ENCODE results near the gene CHRM5. TPM values are rescaled to one million over a fixed set of nuclear protein-coding genes. Genes with fewer than 3 reads are reported as not detected.
"Not testable (repeated sequence)": the region's sequence is repeated elsewhere in the genome, so short reads cannot be mapped to it uniquely, and the experiment has no call there.

CHRM5 gene
- polyA plus RNA-seq, 10 donors: 0.03 to 0.25 (median 0.11) TPM; not detected in 1

DNA sequence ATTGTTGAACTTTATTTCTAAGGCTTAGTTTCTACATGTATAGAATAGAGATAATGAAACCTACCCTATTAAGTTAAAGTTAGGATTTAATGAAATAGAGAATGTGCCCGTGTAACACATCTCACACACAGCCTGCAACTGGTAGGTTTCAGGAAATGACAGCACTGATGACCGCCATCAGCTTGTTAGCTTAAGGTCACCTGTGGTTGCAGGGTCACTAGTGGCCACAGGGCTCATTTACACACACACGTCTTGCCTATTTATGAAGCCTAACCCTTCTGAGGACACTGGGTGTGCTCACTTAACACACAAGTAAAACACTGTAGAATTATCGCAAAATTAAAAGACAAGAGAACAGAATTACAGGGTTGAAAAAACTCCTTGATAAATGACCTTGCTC lies 20.1 kb downstream of the CHRM5 start:
- no peak for DNase-seq

DNA sequence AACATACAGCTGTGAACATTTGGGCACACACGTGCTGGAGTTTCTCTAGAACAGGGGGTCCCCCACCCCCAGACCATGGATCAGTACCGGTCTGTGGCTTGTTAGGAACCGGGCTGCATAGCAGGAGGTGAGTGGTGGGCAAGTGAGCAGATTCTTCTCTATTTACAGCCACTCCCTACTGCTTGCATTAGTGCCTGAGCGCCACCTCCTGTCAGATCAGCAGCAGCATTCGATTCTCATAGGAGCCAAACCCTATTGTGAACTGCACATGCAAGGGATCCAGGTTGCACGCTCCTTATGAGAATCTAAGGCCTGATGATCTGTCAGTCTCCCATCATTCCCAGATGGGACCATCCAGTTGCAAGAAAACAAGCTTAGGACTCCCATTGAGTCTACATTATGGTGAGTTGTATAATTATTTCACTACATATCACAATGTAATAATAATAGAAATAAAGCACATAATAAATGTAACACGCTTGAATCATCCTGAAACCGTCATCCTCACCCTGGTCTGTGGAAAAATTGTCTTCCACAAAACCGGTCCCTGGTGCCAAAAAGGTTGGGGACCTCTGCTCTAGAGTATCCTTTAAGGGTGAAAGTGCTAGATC lies 25.8 kb downstream of the CHRM5 start:
- DNase-seq: peak in 1 of 3 donors; percentile 13

DNA sequence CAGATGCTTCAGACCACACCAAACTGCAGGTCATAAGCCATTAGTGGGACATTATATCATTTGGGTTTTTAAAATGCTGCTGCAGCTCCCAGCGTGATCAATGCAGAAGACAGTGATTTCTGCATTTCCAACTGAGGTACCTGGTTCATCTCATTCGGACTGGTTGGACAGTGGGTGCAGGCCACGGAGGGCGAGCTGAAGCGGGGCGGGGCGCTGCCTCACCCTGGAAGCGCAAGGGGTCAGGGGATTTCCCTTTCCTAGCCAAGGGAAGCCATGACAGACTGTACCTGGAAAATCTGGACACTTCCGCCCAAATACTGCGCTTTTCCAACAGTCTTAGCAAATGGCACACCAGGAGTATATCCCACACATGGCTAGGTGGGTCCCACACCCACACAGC lies 27.4 kb downstream of the CHRM5 start:
- not testable (repeated sequence) for DNase-seq

DNA sequence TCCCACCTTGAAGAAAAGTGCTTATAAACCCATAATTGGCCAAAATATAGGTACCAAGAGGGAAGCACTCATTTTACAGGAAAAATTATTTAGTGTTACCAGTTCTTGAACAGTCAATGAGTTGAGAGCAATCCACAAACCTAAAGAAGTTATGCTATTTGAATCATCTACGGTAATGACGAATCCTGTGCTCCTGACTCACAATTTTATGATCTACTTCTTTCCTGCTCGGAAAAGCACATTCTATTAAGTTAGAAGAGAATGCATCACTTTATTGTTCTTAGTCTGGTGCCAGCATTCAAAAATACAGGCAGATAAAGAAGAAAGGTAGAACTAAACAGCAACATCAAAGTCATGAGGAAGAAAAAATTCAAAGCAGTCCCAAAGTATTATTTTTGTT lies 33.2 kb downstream of the CHRM5 start:
- DNase-seq: no peak

DNA sequence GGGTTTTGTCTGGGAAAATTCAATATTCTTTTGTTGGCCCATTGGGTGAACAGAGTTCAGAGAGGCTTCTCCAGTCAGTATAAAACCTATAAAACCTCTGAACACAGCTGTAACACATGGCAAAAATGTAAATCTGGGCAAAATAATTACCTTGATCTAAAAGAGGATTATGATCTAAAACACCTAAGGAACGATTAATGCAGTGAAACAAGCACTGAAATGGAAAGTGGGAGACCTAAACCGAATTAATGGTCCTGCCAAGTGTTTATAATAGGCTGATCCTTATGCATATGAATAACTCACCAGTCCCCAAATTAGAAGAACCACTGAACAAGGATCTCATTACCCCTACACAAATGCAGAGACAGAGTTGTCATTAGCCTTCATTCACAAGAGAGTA lies 38.1 kb downstream of the CHRM5 start:
- DNase-seq: no peak

DNA sequence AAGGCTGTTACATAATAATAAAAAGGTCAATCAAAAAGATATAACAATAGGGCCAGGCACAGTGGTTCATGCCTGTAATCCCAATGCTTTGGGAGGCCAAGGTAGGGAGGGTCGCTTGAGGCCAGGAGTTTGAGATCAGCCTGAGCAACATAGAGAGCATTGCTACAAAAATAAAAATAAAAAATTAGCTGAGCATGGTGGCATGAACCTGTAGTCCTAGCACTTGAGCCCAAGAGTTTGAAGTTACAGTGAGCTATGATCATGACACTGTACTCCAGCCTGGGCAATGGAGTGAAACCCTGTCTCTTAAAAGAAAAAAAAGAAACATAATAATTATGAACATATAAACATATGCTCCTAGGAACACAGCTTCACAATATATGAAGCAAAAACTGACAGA lies 41.4 kb downstream of the CHRM5 start:
- DNase-seq: no peak

DNA sequence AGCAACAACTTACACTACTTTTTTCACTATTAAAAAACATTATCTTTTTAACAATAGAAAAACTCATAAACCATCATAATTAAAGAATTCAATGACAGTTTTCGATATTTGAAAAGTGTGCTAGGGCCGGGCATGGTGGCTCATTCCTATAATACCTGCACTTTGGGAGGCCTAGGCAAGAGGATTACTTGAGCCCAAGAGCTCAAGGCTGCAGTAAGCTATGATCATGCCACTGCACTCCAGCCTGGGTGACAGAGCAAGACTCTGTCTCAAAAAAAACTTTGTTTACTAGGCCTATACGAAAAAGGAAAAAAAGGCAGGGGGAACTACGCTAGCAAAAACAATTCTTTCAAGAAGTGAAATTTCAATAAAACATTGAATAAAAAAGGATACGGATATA lies 42.6 kb downstream of the CHRM5 start:
- no peak for DNase-seq

DNA sequence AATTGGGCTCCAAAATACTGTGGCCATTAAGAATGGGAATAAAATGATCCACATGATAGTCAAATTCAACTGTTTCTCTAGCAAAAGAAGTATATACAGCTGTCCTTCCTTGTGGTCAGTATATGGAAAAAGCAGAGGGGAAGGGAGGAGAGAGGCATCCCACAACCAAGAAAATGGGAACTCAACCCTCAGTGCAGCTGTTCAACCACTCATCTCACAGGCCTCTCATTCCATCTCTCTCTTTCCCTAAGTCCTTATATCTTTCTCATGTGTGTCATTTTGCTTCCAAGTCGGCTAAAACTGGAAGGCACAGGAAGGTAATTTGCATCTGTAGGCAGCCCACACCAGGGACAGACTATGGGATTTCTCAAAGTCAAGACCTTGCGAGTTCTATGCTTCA lies 43.2 kb downstream of the CHRM5 start:
- DNase-seq: peak; percentile 0 to 39 (median 17)

DNA sequence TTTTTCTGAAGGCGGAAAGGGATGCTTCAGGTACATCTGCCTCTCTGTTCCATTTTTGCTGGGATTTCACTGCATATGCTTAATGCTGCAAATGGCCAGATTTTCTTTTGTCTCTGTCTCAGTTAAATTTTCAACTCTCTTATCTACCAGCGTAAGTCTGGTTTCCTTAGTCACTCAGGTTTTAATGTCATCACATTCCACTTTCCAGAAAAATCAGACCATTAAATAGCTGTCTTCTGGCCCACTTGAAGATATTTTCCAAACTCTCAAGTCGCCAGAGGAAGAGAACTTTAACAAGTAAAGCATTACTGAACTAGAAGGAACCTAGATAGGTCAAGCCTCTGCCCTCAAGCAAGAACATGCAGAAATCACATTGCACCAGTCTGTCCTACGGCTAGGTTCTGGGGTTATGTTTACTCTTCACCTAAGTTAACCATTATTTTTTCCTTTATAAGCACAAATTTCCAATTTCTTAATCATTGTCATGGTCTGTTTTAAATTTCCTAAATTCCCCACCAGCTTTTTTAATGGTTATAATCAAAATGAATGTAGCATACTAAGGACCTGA lies 44.2 kb downstream of the CHRM5 start:
- no peak for DNase-seq

DNA sequence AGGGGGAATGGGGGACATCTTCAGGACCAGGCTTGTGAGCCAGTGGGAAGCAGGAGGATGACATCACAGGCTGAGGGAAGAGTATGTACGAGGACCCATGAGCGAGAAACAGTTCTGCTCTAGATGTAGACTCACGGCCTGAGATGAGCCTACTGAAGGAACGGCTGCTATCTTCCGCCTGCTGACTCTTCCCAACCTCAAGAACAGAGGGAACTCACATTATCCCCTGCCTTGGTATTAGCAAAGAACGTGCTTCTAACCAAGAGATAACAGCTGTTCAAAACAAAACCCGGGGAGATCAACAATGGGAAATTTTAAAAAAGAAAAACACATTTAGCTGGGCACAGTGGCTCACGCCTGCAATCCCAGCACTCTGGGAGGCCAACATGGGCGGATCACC lies 45.4 kb downstream of the CHRM5 start:
- DNase-seq: no peak

DNA sequence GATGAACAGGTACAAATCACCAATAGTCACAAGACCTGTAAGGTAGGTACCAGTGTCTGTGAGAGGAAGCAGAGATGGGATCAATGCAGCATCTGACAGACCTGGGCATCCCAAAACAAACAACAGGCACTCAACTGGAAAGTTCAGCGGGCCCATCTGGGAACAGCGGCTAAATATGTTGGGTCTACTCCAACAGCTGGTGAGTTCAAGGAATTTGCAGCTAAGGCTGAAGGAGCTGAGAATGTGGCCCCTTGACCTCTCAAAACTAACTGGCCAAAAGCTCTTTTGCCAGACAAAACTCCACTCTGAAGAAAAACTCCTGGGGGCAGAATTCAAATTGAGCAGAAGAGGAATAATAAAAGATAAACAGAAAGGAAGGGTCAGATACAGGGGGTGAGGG lies 46.3 kb downstream of the CHRM5 start:
- DNase-seq: no peak

DNA sequence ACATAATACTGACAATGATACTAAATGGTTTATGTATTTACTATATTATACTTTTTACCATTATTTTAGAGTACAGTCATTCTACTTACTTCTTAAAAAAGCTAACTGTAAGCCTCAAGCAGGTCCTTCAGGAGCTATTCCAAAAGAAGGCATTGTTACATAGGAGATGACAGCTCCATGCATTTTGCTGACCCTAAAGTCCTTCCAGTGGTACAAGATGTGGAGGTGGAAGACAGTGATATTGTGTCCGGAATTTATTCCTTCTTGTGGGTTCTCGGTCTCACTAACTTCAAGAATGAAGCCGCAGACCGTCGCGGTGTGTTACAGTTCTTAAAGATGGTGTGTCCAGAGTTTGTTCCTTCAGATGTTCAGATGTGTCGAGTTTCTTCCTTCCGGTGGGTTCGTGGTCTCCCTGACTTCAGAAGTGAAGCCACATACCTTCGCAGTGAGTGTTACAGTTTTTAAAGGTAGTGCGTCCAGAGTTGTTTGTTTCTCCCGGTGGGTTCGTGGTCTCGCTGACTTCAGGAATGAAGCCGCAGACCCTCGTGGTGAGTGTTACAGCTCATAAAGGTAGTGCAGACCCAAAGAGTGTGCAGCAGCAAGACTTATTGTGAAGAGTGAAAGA lies 49.8 kb downstream of the CHRM5 start:
- DNase-seq: no peak

DNA sequence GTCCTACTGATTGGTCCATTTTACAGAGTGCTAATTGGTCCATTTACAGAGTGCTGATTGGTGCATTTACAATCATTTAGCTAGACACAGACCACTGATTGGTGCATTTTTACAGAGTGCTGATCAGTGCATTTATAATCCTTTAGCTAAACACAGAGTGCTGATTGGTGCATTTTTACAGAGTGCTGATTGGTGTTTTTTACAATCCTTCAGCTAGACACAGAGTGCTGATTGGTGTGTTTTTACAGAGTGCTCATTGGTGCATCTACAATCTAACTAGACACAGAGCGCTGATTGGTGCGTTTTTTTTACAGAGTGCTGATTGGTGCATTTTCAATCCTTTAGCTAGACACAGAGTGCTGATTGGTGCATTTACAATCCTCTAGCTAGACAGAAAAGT lies 50.4 kb downstream of the CHRM5 start:
- not testable (repeated sequence) for DNase-seq

DNA sequence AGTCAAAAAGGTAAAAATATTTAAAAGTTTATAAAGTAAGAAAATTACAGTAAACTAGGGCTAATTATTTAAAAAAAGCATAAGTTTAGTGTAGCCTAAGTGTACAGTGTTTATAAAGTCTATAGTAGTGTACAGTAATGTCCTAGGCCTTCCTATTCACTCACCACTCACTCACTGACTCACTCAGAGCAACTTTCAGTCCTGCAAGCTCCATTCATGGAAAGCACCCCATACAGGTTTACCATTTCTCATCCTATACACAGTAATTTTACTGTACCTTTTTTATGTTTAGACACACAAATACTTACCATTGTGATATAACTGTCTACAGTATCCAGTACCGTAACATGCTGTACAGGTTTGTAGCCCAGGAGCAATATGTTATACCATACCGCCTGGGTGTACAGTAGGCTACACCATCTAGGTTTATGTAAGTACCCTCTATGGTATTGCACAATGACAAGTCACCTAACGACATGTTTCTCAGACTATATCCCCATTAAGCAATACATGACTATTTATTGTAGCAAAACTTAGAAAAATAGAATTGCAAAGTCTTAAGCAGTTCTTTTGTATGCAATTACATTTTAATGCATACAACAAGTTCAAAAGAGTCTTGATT lies 51.2 kb downstream of the CHRM5 start:
- no peak for DNase-seq

DNA sequence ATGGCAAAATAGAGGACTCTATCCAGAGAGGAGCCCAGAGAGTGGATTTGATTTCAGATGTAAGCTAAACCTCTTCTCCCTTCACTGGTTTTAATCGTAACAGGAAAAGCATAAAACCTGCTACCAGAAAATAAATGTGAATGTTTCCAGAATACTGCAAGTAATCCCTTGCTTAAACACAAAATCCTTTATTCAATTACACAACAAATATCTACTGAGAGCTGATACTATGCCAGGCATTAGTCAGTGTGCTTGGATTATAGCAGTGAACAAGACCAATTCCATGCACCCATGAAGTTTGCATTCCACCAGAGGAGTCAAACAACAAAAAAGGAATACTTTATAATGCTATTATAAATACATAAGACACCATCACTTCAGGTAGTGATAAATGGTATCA lies 55.6 kb downstream of the CHRM5 start:
- DNase-seq: no peak

DNA sequence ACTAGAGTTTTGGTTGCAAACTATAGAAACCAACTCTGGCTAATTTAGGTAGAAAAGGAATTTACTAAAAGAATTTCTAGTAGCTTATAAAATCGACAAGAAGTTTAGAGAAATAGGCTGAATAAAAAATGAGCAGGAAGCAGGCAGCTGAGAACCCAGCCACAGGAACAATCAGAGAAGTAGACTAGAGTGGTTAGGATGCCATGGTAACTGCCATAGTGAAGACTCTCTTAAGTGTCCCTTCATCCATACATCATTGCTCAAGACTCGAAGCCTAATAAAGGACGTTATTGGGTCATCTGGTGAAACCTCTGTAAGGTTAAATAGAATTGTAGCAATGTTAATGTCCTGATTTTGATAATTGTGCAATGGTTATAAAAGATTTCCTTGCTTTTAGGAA lies 57.0 kb downstream of the CHRM5 start:
- DNase-seq: no peak

DNA sequence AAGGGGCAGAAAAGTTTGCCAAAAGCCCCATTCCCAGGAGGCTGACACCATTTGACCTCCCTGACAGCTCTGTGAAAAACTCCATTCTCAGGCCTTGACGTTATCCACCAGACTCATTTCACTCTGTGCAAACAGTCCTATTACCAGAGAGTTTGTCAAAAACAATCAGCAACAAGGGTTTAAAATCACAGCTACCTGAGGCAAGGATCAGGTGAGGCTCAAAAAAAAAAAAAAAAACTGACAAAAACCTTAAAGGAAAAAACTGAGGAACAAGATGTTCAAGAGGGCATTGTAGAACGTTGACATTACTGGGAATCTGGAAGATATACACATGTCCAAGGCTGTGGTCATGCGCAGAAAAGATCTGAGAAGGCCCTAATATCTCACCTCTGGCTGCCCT lies 59.3 kb downstream of the CHRM5 start:
- DNase-seq: no peak

DNA sequence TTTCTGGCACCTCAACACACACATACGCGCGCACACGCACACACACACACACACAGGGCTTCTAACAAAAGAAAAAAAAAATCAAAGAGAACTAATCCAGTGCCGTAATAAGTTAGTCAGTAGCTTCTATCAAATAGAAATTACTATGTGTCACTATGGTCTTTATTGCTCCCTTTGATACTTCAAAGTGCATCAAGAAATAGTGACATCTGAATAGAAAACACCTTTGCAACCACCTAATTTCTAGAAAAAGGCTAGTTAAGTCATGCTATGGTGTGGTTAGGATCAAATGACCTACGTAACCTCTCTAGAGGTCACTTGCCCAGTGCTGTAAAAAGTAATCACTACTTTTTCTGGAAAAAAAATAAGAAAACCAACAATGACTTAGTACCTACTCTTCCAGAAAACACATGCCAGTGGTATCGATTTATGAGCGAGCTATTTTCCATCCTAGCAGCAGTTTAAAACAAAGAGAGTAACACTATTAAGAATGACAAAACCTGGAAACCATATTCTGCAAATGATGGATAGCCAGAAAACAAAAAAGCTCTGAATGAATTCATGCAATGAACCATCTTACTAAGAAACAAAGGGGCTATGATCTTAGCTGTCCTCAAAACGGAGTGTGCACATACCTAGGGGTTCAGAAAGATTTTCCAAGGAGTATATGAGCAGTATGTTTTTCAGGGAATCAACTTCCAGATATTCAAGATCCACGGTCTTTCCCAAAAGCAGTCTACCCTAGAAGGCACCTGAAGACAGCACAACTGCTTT lies 63.9 kb downstream of the CHRM5 start:
- DNase-seq: no peak

DNA sequence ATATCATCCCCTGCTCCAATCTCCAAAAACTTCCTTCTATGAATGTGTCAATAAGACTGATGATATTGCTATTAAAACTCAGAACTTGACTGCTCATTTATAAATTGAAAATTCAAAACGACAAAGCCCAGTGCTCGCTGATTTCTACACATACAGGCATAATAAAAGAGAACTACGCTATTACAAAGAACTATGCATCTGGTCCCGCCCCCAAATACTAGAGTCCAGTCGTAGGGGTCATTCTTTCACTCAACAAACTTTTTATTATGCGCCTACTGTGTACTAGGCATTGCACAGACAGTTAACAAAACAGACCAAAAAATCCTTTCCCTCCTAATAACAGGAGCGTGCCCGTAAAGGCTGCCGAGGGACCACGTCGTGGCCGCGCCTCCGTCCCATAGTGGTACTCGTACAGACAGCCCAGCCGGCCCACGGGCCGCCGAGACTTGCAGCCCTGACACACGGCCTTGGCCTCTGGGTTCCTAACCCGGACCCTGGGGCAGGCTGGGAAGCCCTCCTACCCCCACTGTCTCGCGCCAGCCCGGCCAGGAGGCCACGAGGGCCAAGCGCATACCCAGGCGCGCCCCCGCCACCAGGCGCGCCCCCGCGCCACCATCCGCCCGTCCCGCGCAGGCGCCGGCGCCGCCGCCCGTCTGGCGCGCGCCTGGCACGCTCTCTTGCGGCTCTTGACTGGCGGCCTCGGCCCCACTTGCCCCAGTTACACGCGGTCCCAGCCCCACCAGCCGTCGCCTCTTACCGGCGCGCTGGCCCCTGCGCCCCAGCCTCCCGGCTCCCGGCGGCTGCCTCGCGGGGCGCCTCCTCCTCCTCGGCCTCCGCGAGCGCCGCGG lies 70.0 kb downstream of the CHRM5 start:
- peak; percentile 78 to 94 (median 90) for DNase-seq

DNA sequence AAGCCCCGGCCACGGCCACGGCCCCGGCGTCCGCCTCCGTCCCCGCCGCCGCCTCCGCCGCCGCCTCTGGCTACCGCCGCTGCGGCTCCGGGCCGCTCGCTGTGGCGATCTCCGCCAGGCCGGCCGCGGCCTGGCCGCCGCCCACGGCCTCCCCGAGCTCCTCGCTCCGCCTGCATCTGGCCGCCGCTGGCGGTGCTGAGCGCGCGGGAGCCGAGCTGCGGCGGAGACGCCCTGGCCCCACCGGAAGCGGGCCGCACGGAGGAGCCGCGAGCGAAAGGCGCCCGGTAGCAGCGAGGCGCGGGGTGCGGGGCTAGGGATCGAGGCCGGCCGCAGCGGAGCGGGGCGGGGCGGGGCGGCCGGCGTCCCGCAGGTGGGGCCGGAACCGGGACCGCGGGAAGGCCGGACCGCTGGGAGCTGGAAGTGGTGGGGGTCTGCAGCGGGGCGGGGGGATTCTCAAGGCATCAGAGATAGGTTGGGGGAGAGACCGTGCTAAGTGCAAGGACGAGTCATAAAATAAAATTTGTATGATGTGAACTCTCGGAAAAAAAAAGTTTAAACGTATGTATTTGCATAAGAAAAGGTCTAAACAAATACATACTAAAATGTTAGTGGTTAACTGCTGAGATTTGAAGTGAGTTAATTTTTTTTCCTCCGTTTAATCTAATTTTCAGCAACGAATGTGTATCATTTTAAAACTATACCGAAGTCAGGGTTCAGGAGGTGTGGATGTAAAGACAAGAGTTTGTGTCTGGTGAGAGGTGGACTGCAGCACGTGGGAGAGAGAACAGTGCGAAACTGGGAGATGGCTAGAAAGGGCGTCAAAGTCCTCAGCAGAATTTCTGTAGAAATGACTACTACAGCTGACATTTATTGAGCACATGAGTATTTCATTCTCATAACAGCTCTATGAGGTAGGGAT lies 70.8 kb downstream of the CHRM5 start, which contains the start of gene AVEN:
TSS of gene AVEN (minus strand) at position 334 of the 919 bp plus-strand sequence. CDS start at position 176, 158 bp downstream.
- peak in 2 of 3 donors; percentile 65 to 76 for DNase-seq
